ENCODE data around the gene XXYLT1.

XXYLT1 gene

DNA sequence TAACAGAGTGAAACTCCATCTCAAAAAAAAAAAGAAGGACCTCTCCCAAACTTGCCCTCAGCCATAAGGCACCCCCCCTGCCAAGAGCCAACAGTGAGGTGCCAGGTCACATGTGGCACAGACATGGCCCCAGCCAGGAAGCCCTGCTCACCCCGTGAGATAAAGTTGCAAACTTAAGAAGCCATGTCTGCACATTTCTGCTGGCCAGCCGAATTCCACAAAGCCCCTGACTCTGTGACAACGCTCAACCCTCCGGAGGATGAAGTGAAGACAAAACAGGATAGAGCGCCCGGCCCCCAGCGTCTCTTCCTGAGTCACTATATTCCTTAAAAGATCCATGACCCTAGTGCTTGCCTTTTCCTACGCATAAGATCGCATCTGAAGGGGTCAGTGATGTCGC is 188.1 kb downstream of the XXYLT1 start:
- TF ChIP-seq, protein P1, sequence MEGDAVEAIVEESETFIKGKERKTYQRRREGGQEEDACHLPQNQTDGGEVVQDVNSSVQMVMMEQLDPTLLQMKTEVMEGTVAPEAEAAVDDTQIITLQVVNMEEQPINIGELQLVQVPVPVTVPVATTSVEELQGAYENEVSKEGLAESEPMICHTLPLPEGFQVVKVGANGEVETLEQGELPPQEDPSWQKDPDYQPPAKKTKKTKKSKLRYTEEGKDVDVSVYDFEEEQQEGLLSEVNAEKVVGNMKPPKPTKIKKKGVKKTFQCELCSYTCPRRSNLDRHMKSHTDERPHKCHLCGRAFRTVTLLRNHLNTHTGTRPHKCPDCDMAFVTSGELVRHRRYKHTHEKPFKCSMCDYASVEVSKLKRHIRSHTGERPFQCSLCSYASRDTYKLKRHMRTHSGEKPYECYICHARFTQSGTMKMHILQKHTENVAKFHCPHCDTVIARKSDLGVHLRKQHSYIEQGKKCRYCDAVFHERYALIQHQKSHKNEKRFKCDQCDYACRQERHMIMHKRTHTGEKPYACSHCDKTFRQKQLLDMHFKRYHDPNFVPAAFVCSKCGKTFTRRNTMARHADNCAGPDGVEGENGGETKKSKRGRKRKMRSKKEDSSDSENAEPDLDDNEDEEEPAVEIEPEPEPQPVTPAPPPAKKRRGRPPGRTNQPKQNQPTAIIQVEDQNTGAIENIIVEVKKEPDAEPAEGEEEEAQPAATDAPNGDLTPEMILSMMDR (conservative IDR thresholded peaks at IDR 0.05; ENCODE audit: control insufficient read depth, insufficient read depth, low read depth, low read length): no peak
- no peak for DNase-seq (ENCODE audit: low read depth)
- no peak overlapping the region for H3K4me3 ChIP-seq (ENCODE audit: control insufficient read depth, low read depth, low read length)

GRCh38 chr3:195081242-195081963 is 189.6 kb downstream of the XXYLT1 start:
- DNase-seq (ENCODE audit: low read depth): no peak
- TF ChIP-seq, protein P1 (conservative IDR thresholded peaks at IDR 0.05; ENCODE audit: control insufficient read depth, insufficient read depth, low read depth, low read length): no peak
- H3K4me3 ChIP-seq (ENCODE audit: control insufficient read depth, low read depth, low read length): no peak overlapping the region

GRCh38 chr3:195080571-195081151 is 190.3 kb downstream of the XXYLT1 start:
- DNase-seq (ENCODE audit: low read depth): no peak
- TF ChIP-seq, protein P1 (conservative IDR thresholded peaks at IDR 0.05; ENCODE audit: control insufficient read depth, insufficient read depth, low read depth, low read length): no peak
- no peak overlapping the region for H3K4me3 ChIP-seq (ENCODE audit: control insufficient read depth, low read depth, low read length)

- no peak overlapping the region for H3K4me3 ChIP-seq (ENCODE audit: control insufficient read depth, low read depth, low read length)
- TF ChIP-seq, protein P1 (conservative IDR thresholded peaks at IDR 0.05; ENCODE audit: control insufficient read depth, insufficient read depth, low read depth, low read length): no peak
- no peak for DNase-seq (ENCODE audit: low read depth)
These were observed 190.8 kb downstream of the XXYLT1 start for GRCh38 chr3:195080125-195080524.

- TF ChIP-seq, protein P1 (conservative IDR thresholded peaks at IDR 0.05; ENCODE audit: control insufficient read depth, insufficient read depth, low read depth, low read length): no peak
- DNase-seq (ENCODE audit: low read depth): no peak
- no peak overlapping the region for H3K4me3 ChIP-seq (ENCODE audit: control insufficient read depth, low read depth, low read length)
These were observed 191.3 kb downstream of the XXYLT1 start for GRCh38 chr3:195079636-195080035.

DNA sequence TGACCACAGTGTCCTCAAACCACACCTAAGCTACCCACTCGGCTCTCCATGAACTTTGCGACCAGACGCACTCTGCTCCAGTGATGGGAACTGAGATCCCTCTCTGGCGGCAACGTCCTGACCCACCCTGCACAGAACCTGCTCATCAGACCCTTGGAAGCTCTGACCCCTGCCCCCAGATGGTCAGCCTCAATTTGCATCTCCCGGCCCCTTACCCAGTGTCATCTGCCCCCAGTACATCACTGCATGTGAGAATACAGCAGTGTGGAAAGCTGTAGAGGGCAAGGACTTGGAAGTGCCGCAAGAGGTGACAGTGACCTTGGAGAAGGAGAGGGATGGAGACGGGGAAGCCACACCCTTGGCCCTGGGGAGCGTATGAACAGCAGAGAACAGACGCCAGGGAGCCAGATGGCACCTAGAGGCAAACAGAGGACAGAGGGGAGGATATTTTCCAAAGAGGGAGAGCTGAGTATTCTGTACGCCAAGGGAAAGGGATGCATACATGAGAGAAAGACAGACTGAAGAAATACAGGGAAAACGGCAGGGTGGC is 192.0 kb downstream of the XXYLT1 start:
- TF ChIP-seq, protein P1 (conservative IDR thresholded peaks at IDR 0.05; ENCODE audit: control insufficient read depth, insufficient read depth, low read depth, low read length): no peak
- H3K4me3 ChIP-seq (ENCODE audit: control insufficient read depth, low read depth, low read length): no peak overlapping the region
- no peak for DNase-seq (ENCODE audit: low read depth)

Data from fibroblast of mammary gland (primary cell).